ENCODE results near the gene CD55.

- TF ChIP-seq CTCF (IDR thresholded peaks at IDR 0.05), result no peak
- no peak for TF ChIP-seq NFE2L1 (CRISPR knock-in tag; IDR thresholded peaks at IDR 0.05)
- TF ChIP-seq CREM (CRISPR knock-in tag; IDR thresholded peaks at IDR 0.05), result no peak
Measured at GRCh38 chr1:207355513-207356295, 34.2 kb downstream of the CD55 start.

Data from WTC11 (cell line).